Measurements from ENCODE around the gene SKI. TPM values are rescaled to one million over a fixed set of nuclear protein-coding genes. Genes with fewer than 3 reads are reported as not detected.

Gene SKI
- total RNA-seq, 6 experiments from 2014 or later = 23.7 to 84.8 (median 31.4) TPM

DNA sequence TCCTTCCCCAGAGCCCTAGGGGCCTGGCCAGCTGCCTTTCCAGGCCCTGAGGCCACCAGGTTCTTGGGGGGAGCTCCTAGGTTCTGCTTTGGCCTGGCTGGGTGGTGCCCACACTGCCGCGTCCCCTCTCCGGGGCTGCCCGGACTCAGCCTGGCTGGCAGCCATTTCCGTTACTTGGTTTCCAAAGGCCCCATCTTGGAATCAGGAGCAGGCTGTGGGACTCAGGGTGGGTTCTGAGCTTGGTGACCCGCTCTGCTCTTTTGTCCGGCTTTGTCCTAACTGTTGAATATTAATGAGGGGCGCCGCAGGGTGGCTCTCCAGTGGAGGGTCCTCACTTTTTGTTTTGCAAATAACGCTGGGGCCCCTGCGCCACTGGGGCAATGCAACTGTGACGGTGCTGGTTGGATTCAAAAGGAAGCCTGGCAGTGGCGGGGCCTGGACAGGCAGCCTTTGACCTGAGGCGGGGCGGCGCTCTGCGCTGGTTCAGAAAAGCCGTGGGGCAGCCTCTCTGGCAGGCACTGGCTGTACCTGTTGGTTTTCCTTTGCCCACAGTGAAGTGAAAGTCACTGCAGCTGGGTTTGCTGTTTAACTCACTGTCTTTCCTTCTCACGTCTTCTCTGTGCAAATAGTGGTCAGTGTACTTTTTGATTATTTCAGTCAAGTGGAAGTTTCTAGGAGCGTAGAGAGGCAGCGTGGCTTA, 20.2 kb downstream of the SKI start:
- peak; percentile 86 to 95 (median 94) for DNase-seq
- peak; percentile 75 to 84 (median 76) for ATAC-seq

GRCh38 chr1:2248854-2249558, 20.9 kb downstream of the SKI start:
- WGBS (ENCODE audit: insufficient coverage, low coverage, low lambda C conversion rate, missing lambda C conversion rate) = 33% methylated on average over 11 of the region's 24 CpGs

More for the DNA sequence above, 20.2 kb downstream of the SKI start:
- Histone ChIP-seq H3K9me3 (no peaks in the 10 kb centered on the region), H3K4me1 (peaks cover 0 to 70% (median 31%) of the 10 kb centered on the region in 4 donors), H3K4me3 (peak overlapping the region in 2 of 3 donors; percentile 48 to 59), H3K27me3 (no peaks in the 10 kb centered on the region), H3K36me3 (no peaks in the 10 kb centered on the region), H3K27ac (peak overlapping the region; percentile 49 to 91 (median 86))
- intact Hi-C loops (cut with DNase I) = no loop called here
- peak in 3 of 4 donors; percentile 6 to 17 (median 12) for TF ChIP-seq CTCF (IDR thresholded peaks at IDR 0.05)
- peak; percentile 74 for TF ChIP-seq POLR2A (IDR thresholded peaks at IDR 0.05)
- WGBS (ENCODE audit: insufficient coverage, low coverage, low lambda C conversion rate, missing lambda C conversion rate) = 32% methylated on average over 6 of the region's 21 CpGs

GRCh38 chr1:2249559-2249906, 21.4 kb downstream of the SKI start:
- Histone ChIP-seq H3K4me1 (peaks cover 0 to 64% (median 32%) of the 10 kb centered on the region in 4 donors), H3K4me3 (peak overlapping the region in 1 of 3 donors; percentile 48), H3K36me3 (no peaks in the 10 kb centered on the region), H3K9me3 (no peaks in the 10 kb centered on the region), H3K27me3 (no peaks in the 10 kb centered on the region), H3K27ac (peak overlapping the region; percentile 49 to 91 (median 86))
- no peak for TF ChIP-seq POLR2A (IDR thresholded peaks at IDR 0.05)
- intact Hi-C loops (cut with DNase I) = no loop called here
- DNase-seq (no peak), ATAC-seq (no peak)
- WGBS (ENCODE audit: insufficient coverage, low coverage, low lambda C conversion rate, missing lambda C conversion rate) = 77% methylated on average over 3 of the region's 8 CpGs

More at GRCh38 chr1:2248854-2249558, 20.9 kb downstream of the SKI start:
- ATAC-seq (no peak), DNase-seq (peak in 1 of 3 donors; percentile 21)
- TF ChIP-seq CTCF (IDR thresholded peaks at IDR 0.05) (no peak), POLR2A (IDR thresholded peaks at IDR 0.05) (no peak)
- Histone ChIP-seq H3K9me3 (no peaks in the 10 kb centered on the region), H3K4me3 (peak overlapping the region in 2 of 3 donors; percentile 48 to 59), H3K27ac (peak overlapping the region; percentile 49 to 91 (median 86)), H3K4me1 (peaks cover 0 to 64% (median 29%) of the 10 kb centered on the region in 4 donors), H3K27me3 (no peaks in the 10 kb centered on the region), H3K36me3 (no peaks in the 10 kb centered on the region)
- intact Hi-C loops (cut with DNase I) = no loop called here

- TF ChIP-seq POLR2A (IDR thresholded peaks at IDR 0.05) (no peak), CTCF (IDR thresholded peaks at IDR 0.05) (no peak)
- WGBS (ENCODE audit: insufficient coverage, low coverage, low lambda C conversion rate, missing lambda C conversion rate) = 31% methylated on average over 7 of the region's 27 CpGs
- Histone ChIP-seq H3K9me3 (no peaks in the 10 kb centered on the region), H3K4me3 (peak overlapping the region in 2 of 3 donors; percentile 24 to 38), H3K36me3 (no peaks in the 10 kb centered on the region), H3K4me1 (peaks cover 0 to 69% (median 32%) of the 10 kb centered on the region in 4 donors), H3K27ac (peak overlapping the region; percentile 27 to 86 (median 28)), H3K27me3 (no peaks in the 10 kb centered on the region)
- intact Hi-C loops (cut with DNase I) = no loop called here
- ATAC-seq = peak; percentile 59 to 74 (median 60)
- peak; percentile 73 to 91 (median 88) for DNase-seq
Observed at GRCh38 chr1:2250721-2251281, 22.7 kb downstream of the SKI start.
